ENCODE results near the gene HAPLN1.

Gene HAPLN1

GRCh38 chr5:83644301-83644700 lies 76.4 kb downstream of the HAPLN1 start:
- no peak for DNase-seq (ENCODE audit: low read depth in 1 of 2, low spot score in 1 of 2)

- DNase-seq (ENCODE audit: low read depth in 1 of 2, low spot score in 1 of 2): no peak
Measured at GRCh38 chr5:83641946-83642345, 78.7 kb downstream of the HAPLN1 start.

- DNase-seq (ENCODE audit: low read depth in 1 of 2, low spot score in 1 of 2): no peak
Measured at GRCh38 chr5:83639911-83640310, 80.7 kb downstream of the HAPLN1 start.

GRCh38 chr5:83636156-83636555 lies 84.5 kb downstream of the HAPLN1 start:
- DNase-seq (ENCODE audit: low read depth in 1 of 2, low spot score in 1 of 2): no peak

GRCh38 chr5:83633285-83633684 lies 87.4 kb downstream of the HAPLN1 start:
- no peak for DNase-seq (ENCODE audit: low read depth in 1 of 2, low spot score in 1 of 2)

- DNase-seq (ENCODE audit: low read depth in 1 of 2, low spot score in 1 of 2): no peak
Measured at GRCh38 chr5:83632874-83633273, 87.8 kb downstream of the HAPLN1 start.

- DNase-seq (ENCODE audit: low read depth in 1 of 2, low spot score in 1 of 2): no peak
Measured at GRCh38 chr5:83628360-83628759, 92.3 kb downstream of the HAPLN1 start.

- DNase-seq (ENCODE audit: low read depth in 1 of 2, low spot score in 1 of 2): no peak
Measured at GRCh38 chr5:83614841-83615240, 105.8 kb downstream of the HAPLN1 start.

GRCh38 chr5:83608122-83608521 lies 112.5 kb downstream of the HAPLN1 start:
- DNase-seq (ENCODE audit: low read depth in 1 of 2, low spot score in 1 of 2): no peak

GRCh38 chr5:83595217-83595616 lies 125.4 kb downstream of the HAPLN1 start:
- no peak for DNase-seq (ENCODE audit: low read depth in 1 of 2, low spot score in 1 of 2)

GRCh38 chr5:83590966-83591365 lies 129.7 kb downstream of the HAPLN1 start:
- no peak for DNase-seq (ENCODE audit: low read depth in 1 of 2, low spot score in 1 of 2)

GRCh38 chr5:83589786-83590185 lies 130.9 kb downstream of the HAPLN1 start:
- DNase-seq (ENCODE audit: low read depth in 1 of 2, low spot score in 1 of 2): no peak

Measured in stimulated activated CD4-positive, alpha-beta T cell treated with anti-CD3 and anti-CD28 coated beads, Interleukin-15, amount 100 ng/mL, for 1 hour (primary cell).